Stimulated activated CD8-positive, alpha-beta memory T cell treated with anti-CD3 and anti-CD28 coated beads, Interleukin-4, amount 100 ng/mL, for 48 hours (primary cell): ENCODE measurements around the gene DYNLT4.
"Not testable (repeated sequence)": the region's sequence is repeated elsewhere in the genome, so short reads cannot be mapped to it uniquely, and the experiment has no call there.

Source experiments
- DNase-seq: peaks from one replicate; pipeline ENCODE4 v3.0.0-alpha.2; 2020

DYNLT4 gene

GRCh38 chr1:44806704-44807363 is at the start of gene DYNLT4:
Gene DYNLT4 (minus strand): TSS chr1:44807351. CDS start chr1:44806668, 683 bp downstream.
- DNase-seq, result no peak

- no peak for DNase-seq
Observed at GRCh38 chr1:44855742-44856141, 48.6 kb upstream of the DYNLT4 start.

GRCh38 chr1:44854970-44855369 is 47.8 kb upstream of the DYNLT4 start:
- no peak for DNase-seq

GRCh38 chr1:44853201-44853600 is 46.0 kb upstream of the DYNLT4 start:
- no peak for DNase-seq

- no peak for DNase-seq
Observed at GRCh38 chr1:44851308-44851707, 44.2 kb upstream of the DYNLT4 start.

DNA sequence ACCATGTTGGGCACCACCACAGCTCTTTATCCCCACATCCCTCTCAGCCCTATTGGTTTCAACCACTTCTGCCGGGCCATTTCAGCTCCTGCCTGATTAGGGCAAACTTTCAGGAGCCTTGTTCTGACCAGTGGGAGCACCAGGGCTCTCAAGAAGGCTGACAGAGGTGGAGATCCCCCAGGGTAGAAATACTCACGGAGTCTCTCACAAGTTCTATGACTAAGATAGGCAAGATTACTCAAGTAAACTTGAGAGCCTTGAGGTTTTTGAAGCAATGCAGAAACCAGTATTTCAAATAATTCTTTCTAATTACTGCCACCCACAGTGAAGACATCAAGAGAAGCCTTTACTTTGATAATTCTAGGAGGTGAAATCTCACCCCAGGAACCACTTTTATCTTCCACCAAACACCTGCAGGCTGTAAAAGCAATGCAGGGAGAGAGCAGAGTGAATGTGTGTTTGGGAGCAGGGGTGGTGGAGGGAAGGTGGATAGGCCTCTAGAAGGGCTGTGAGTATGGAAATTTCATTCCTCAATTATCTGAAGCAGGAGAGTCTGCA is 42.5 kb upstream of the DYNLT4 start:
- DNase-seq, result no peak

GRCh38 chr1:44848456-44849181 is 41.5 kb upstream of the DYNLT4 start:
- DNase-seq, result no peak

GRCh38 chr1:44847845-44848244 is 40.7 kb upstream of the DYNLT4 start:
- DNase-seq, result no peak

- DNase-seq, result no peak
Observed at GRCh38 chr1:44846985-44847384, 39.8 kb upstream of the DYNLT4 start.

DNA sequence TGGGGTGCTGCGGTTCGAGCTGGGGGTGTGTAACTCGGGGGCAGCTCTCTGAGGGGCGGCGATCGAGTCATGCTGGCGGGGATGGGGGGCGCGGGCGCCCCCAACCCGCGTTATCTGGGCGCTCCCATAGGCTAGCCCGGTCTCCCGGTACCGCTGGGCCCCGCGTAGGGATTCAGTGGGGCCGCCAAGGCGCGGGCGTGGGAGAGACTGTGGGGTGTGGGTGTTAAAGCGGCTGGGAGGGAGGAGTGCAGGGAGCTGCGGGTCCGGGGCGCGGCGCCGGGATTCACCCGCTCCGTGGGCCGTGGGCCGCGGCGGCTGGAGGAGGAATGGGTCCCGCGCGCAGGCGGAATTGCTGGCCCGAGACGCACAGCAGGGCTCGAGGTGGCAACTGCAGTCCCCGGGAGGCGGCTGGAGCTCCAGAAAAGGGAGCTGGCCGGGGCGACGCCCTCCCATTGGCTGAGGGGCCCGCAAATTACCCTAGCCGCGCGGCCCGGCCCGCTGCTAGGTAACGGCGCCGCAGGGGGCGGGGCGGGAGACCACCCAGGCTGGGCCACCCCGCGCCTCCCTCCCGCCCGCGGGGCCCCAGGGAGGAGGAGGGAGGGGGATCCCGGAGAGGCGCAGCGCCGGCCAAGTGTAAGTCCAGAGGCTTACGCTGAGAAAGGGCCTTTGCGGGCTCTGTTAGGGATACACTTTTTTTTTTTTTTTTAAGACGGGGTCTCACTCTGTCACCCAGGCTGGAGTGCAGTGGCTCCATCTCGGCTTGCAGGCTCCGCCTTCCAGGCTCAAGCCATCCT is 35.9 kb upstream of the DYNLT4 start, which contains the start of gene PTCH2:
TSS of gene PTCH2 (minus strand) at position 392 of the 794 bp plus-strand sequence. CDS start at position 71, 321 bp downstream.
- peak; percentile 55 for DNase-seq

GRCh38 chr1:44842486-44842861 is 35.3 kb upstream of the DYNLT4 start:
- DNase-seq, result no peak

- DNase-seq, result no peak
Observed at GRCh38 chr1:44839576-44839975, 32.4 kb upstream of the DYNLT4 start.

- not testable (repeated sequence) for DNase-seq
Observed at GRCh38 chr1:44838294-44838693, 31.1 kb upstream of the DYNLT4 start.

DNA sequence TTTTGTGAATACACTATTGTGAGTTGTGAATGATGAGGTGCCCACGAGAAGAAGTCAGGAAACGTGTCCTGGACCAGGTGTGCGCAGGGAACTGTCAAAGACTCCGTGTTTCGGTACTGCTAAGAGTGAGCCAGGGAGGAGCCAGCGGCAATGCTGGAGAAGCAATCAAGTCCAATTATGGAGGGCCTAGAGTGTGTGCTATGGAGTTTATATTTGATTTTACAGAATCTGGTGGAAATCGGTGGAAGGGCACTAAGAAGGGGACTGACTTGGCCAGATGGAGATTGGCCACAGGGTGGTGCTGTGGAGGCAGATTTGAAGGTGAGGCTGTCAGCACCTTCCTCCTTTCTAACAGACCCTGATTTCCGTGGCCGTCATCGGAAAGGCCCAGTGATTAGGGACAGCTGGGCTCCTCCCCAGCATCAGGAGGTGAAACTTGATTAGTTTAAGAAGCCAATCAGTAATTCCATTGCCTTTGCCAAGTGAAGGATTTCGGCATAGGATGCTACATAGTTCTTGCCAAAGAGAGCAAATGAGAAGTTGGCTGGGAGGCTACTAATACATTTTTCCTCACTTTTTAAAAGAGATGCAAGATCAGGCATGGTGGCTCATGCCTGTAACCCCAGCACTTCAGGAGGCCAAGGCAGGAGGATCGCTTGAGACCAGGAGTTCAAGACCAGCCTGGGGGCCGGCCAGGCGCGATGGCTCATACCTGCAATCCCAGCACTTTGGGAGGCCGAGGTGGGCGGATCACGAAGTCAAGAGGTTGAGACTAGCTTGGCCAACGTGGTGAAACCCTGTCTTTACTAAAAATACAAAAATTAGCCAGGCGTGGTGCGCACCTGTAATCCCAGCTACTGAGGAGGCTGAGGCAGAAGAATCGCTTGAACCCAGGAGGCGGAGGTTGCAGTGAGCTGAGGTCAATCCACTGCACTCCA is 28.9 kb upstream of the DYNLT4 start:
- DNase-seq, result peak; percentile 96

GRCh38 chr1:44834328-44834727 is 27.2 kb upstream of the DYNLT4 start:
- DNase-seq, result no peak

GRCh38 chr1:44832056-44832705 is 25.0 kb upstream of the DYNLT4 start:
- DNase-seq, result no peak

DNA sequence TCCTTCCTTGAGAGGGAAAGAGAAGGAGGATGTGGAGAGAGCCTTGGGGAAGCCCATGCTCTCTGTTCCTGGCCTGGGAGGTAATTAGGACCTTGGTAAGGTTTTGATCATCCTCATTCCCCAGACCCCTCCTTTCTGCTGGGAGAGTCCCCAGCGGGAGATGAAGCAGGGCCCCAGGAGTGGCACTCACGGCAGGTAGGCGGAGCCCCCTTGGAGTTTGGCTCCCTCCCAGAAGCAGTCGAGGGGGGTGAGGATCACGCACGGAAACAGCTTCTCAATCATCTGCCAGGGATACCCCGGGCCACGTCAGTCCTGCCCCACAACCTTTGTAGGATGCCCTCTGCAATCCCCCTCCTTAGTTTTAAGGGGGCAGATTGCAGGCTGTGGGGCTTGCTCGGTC is 24.4 kb upstream of the DYNLT4 start:
- no peak for DNase-seq

DNA sequence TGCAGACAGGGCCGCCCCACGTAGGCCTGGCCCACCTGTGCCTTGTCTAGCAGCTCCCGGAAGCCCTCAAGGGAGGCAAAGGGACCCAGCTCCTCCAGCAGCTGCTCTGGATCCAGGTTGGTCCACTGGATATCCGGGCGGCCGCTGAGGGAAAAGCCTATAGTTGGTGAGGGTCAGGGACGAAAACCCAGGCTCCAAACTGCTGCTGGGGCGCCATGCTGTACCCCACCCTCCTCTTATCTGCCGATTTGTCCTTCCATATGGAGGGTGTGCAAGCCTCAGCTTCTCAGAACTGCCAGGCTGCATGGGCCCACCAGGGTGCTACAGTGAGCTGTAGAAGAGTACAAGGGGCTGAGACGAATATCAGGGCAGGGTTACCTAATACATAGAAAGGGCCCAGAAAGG is 23.8 kb upstream of the DYNLT4 start:
- no peak for DNase-seq

DNA sequence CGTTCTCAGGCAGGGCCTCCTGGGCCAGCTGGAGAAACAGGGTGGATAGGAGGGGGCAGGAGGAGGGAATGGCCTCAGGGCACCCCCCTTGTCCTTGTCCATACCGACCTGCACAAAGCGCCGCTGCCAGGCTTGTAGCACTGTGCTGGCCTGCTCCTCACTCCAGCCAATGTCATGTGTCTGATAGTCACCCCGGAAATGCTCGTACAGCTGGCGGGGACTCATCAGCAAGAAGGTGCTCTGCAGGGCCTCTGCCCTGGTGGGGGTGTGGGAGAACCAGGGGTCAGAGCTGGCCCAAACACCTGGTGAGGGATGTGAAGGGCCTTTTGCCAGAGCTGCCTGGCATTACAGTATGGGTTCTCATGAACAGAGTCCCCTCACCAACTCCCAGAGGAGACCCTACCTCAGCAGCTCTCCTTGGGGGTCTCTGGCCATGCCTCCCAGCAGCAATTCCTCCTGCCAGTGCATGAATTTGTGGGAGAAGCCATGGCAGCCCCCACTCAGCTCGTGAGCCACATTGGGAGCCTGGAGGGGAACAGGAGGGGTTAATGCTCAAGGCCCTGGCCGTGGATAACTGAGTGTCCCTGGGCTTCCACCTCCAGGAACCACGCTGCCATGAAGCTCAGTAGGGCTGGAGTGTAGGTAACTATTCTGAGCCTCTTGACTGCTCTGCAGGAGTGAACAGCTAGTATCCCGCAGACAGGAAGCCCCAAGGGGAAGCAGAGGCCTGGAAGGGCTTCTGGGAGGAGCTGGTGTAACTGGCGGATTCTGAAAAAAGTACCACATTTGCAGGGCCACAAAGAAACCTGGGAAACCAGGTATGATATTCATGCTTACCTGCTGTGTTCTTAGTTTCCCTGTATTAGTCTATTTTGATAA is 22.6 kb upstream of the DYNLT4 start:
- DNase-seq, result no peak

- DNase-seq, result no peak
Observed at GRCh38 chr1:44828841-44829440, 21.8 kb upstream of the DYNLT4 start.
